Measurements from ENCODE around the gene C7orf33.

DNA sequence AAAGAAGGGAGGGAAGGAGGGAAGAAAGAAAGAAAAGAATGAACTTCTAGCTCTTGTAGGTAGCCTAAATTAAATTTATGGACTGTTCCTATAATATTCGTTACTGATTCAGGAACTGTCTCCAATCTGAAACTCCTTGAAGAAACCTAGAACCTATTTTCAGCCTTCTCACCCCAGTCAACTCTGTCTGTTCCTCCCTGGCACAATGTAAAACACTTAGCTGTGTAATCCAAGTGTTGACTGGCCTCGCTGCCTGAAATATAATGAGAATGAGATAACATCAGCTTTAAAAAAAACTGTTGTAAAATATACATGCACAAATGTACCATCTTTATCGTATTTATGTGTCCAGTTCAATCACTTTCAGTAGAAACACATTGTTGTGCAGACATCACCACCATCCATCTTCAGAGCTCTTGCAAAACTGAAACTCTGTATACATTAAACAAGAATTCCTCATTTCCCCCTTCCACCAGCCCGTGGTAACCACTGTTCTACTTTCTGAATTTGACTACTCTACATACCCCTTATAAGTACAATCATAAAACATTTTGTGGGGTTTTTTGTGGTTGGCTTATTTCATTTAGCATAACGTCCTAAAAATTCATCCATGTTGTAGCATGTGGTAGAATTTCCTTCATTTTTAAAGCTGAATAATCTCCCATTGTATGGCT, 6.3 kb upstream of the C7orf33 start:
- TF ChIP-seq, protein P1, sequence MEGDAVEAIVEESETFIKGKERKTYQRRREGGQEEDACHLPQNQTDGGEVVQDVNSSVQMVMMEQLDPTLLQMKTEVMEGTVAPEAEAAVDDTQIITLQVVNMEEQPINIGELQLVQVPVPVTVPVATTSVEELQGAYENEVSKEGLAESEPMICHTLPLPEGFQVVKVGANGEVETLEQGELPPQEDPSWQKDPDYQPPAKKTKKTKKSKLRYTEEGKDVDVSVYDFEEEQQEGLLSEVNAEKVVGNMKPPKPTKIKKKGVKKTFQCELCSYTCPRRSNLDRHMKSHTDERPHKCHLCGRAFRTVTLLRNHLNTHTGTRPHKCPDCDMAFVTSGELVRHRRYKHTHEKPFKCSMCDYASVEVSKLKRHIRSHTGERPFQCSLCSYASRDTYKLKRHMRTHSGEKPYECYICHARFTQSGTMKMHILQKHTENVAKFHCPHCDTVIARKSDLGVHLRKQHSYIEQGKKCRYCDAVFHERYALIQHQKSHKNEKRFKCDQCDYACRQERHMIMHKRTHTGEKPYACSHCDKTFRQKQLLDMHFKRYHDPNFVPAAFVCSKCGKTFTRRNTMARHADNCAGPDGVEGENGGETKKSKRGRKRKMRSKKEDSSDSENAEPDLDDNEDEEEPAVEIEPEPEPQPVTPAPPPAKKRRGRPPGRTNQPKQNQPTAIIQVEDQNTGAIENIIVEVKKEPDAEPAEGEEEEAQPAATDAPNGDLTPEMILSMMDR (IDR thresholded peaks at IDR 0.05; ENCODE audit: low read depth, low read length), result no peak
- no peak for TF ChIP-seq MYC (IDR thresholded peaks at IDR 0.05; ENCODE audit: low read depth, low read length)
- TF ChIP-seq POLR2A (IDR thresholded peaks at IDR 0.05; ENCODE audit: extremely low read depth, insufficient read length), result no peak
